ENCODE data around the gene ITK.

ITK gene

DNA sequence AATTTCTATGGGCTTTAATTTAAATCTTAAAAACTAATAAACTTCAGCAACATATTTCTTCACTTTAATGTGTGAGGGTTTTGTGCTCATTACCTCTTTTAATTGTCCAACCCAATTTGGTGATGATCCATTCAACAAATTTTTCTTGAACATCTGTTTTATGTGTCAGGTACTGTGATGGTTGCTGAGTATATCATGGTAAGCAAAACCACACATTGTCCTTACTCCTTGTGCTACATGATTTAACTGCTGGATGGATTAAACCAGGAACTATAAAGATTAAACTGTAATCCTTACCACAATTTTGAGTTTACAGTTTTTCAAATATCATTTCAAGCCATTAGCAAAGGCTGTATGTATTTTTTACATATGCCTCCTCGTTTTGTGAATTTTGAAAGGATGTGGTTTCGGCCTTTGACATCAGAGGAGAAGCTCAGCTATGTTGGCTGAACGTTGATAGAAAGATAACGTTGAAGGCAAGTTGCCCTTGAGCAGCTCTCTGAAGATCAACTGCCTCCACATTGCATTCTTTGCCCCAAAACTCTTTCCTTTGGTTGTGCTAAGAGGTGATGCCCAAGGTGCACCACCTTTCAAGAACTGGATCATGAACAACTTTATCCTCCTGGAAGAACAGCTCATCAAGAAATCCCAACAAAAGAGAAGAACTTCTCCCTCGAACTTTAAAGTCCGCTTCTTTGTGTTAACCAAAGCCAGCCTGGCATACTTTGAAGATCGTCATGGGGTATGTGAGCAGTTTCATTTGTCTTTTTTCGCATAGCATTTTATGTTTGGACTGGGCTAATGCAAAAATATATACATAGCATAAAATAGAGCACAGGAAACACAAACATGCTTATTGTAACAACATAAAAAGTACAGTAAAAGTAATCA is at the start of gene ITK:
ITK (plus strand) TSS at position 467 of the 891 bp plus-strand sequence; CDS start at position 605, 138 bp downstream.
- DNase-seq = peak; percentile 50 to 81

GRCh38 chr5:157130925-157131324 is 49.7 kb upstream of the ITK start:
- DNase-seq = no peak

DNA sequence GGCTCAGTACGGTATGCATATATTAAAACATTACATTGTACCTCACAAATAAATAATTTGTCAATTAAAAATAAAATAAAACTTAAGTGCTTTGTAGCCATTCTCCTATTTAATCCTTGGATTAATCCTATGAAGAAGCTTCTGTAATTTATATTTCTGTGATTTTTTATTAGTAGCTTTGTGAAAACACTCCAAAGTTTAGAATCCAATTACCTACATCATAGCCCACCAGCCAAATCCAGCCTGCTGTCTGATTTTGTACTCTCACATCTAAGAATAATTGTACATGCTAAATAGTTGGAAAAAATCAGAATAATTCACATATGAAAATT is 48.4 kb upstream of the ITK start:
- DNase-seq = no peak

DNA sequence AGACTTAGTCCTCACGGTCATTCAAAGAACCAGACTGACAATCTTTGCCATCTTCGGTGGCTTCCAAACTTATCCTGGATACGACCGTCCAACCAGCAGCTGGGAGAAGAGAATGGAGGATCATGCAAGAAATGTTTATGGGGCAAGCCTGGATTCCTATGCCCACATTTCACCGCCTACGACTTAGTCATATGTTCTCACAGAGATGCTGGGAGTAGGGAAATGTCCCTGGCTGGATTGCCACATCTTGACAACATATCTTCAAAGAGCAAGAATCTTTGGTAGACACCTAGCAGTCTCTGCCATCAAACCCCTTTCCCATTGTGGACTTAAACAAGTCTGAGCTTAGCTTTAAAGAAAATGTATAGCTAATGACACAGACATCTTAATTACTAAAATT is 42.9 kb upstream of the ITK start:
- no peak for DNase-seq

DNA sequence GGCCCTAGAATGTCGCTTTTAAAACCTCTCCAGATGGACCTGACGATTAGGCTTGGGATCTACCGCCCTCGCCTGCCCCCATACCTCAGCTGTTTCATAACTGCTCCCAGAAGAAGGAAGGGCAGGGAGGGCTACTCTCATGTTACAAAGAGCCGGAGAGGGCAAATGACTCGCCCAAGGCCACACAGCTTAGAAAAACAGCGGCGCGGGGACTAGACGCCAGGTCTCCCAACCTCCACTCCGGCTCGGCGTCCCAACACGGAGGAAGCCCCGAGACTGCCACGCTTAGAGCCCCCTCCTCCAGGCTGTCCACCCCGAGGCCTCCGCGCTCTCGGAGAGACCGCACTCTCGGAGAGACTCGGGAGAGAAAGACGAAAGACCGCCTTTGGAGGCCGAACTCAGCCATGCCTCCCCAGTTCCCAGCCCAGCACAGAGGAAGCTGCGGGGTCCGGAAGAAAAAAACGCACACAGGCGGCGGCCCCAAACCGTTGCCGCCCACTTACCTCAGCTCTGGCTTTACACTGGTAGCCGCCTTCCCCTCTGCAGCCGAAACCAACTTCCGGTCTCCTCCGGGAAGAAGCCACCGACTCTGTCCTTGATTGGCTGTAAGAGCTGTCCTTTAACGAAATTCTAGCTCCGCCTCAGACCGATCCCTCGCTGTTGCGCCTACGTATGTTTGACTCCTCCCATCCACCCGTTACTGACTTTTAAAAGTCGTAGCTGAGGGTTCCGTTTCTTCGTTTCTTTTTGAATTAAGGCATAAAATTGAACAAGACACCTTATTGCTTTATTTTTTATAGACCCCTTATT is 38.1 kb upstream of the ITK start, which contains the start of gene MED7:
MED7 (minus strand) TSS at position 549 of the 810 bp plus-strand sequence. CDS start 3,434 bp downstream, outside the sequence.
- peak; percentile 97 to 98 for DNase-seq

DNA sequence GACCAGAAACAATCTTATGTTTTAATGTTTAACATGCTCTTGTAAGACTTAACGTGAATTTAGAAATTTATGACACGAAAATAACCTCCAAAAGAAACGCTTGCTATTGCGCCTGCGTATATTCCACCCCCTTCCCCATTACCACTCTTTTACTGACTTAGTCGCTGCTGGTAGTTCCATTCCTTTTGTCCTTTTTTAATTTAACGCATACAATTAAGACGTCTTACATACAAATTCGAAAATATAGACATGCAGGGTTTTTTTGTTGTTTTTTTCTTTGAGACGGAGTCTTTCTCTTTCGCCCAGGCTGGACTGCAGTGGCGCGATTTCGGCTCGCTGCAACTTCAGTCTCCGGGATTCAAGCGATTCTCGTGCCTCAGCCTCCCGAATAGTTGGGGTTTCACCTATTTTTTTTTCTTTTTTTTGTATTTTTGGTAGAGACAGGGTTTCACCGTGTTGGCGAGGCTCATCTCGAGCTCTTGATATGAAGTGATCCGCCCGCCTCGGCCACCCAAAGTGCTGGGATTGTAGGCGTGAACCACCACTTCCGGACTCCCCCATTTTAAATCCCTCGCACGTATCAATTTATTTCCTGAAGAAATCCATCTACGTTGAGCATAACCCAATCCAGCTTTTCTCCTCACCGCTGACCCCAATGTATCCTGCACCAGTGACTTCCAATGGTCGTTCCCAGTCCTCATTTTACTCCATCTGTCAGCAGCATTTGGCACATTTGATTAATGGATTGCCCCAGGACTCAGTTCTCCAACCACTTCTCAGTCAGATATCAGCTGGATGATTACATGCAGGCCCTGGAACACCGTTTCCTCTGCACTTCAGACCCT is 37.3 kb upstream of the ITK start:
- peak; percentile 30 to 59 for DNase-seq

GRCh38 chr5:157148734-157149615 is 31.7 kb upstream of the ITK start:
- DNase-seq = peak; percentile 77 to 89

- no peak for DNase-seq
Observed at GRCh38 chr5:157150995-157151394, 29.6 kb upstream of the ITK start.

- DNase-seq = no peak
Observed at GRCh38 chr5:157155297-157155696, 25.3 kb upstream of the ITK start.

DNA sequence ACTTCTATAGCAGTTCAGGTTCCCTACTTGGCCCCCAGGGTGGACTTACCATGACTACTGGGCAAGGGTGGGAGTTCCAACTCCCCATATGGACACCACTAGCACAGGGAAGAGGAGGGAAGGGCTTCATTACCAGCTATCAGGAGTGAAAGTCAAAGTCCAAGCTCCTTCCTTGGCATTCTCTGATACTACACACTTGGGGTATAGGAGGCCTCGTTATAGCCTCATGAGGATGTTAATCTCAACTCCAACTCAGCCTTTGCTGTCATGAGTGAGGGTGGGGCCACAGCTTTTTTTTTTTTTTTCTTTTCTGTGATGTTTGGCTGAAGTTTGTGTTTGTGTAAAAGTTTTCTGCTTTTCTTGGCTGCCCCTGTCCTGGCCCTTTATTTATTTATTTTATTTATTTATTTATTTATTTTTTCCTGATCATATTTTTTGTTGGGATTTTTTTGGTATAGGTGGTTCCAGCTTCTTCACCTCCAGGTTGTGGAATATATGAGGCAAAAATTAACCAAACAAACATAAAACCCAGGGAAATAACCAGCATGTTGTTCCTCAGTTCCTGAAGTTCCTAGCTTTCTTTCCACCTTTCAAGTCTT is 23.2 kb upstream of the ITK start:
- DNase-seq = no peak

- peak; percentile 30 to 83 for DNase-seq
Observed at GRCh38 chr5:157159209-157159751, 21.4 kb upstream of the ITK start.

DNA sequence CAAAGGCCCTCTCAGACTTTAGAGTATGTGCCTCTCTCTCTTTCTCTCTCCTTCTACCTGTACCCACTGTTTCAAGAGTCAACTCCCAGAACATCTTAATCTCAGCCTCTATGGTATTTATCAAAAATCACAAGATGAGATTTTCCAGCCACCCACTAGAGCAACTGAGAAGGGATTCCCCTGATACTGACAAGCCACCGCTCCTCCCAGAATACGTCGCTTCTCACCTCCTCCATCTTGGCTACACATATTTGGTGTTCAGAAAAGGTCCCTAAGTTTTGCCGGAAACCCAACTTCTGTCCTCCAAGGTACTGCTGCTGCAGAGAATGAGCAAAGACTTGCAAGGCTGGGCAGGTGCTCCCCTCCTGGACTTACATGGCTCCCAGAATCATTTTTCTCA is 20.6 kb upstream of the ITK start:
- DNase-seq = peak; percentile 28 to 76

- no peak for DNase-seq
Observed at GRCh38 chr5:157161996-157162395, 18.6 kb upstream of the ITK start.

DNA sequence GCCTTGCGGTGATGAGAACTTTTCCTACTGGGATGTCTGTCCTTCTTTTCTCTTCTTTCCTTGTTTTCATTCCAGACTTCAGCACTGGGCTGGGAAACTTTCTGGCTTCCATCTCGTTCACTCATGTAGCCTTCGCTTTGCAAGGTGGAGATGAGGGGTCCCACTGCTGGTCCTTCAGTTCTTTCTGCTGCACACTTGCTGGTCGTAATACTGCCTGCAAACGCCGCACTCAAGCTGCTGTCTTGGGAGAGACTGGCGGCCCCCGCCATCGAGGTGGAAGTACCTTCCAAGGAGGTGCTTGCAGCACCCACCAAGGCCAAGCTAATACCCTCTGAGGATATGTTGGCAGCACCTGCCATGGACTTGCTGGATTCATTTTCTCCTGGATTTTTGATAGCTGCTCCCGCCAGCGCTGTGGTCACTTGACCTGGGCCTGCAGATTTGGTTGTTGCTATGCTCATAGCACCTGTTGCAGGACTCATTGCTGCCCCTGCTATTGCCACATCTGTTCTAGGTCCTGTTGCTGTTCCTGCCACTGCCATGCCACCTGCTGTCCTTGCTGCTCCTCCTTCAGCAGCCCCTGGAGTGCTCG is 17.6 kb upstream of the ITK start:
- DNase-seq = no peak

DNA sequence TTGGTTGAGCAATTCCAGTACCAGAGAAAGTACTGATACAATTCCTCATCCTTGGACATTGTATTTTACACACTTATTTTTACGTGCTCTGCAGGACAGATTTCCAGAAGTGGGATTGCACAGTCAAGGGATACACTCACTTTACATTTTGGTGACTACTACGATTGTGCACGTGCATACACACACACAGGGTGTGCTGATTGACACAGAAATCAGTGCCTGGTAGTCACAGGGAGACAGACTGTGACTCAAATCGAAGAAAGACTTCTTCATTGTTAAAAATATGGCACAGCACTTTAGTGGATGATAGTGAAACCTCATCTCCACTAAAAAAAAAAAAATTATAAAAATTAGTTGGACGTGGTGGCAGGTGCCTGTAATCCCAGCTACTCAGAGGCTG is 16.1 kb upstream of the ITK start:
- no peak for DNase-seq

- DNase-seq = no peak
Observed at GRCh38 chr5:157165261-157165660, 15.4 kb upstream of the ITK start.

DNA sequence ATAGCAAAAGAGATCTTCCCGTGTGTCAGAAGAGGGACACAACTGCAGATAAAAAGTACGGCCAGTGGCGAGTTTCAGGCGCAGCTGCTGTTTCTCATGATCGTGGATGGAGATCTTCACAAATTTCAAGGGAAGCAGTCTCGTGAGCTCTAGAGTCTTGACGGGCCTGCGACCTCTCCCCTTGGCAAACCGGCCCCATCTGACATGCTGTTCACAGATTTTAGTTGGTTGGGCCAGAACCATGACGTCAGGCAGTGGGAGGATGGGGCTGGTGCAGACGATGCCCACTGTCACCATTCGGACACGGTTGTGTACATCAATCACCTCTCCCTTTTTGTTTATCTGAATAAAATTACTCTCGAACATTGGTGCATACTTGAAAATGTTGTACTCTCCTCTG is 15.0 kb upstream of the ITK start:
- no peak for DNase-seq

DNA sequence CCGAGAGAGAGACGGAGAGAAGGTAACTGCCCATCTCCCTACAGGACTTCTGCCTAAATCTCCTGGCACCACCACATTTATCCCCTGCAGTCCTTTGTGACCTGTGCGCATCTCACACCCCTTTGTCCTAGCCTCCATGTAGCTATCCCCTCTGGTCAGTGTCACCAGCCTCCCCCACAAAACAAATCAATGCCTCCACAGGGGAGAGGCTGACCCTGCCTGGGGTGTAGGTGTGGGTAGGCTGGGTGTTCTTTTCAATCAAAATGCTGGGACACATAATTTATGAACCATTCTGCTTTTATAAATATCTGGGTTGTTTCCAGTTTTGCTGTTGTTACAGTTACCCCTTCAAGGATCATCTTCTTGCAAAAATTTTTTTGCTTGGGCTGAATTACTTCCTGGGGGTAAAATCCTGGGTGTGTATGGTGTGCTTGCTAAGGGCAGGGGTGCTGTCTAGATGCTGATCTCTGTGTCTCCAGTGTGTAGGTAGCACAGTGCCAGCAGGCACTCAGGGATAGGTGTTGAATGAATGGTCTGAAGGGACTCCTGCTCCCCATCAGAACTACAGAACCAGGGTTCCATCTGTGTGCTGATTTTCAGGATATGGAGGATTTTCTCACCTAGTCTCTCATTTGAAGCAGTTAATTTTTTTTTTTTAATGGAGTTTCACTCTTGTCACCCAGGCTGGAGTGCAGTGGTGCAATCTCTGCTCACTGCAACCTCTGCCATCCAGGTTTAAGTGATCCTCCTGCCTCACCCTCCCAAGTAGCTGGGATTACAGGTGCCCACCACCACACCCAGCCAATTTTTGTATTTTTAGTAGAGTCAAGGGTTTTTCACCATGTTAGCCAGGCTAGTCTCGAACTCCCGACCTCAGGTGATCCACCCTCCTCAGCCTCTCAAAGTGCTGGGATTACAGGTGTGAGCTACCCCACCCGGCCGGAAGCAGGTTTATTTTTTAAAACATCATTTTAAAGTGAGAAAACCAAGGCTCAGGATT is 14.1 kb upstream of the ITK start, which contains the start of gene GARIN3:
GARIN3 (minus strand) TSS at position 51 of the 1,000 bp plus-strand sequence. CDS start 96 bp downstream, outside the sequence.
- no peak for DNase-seq

DNA sequence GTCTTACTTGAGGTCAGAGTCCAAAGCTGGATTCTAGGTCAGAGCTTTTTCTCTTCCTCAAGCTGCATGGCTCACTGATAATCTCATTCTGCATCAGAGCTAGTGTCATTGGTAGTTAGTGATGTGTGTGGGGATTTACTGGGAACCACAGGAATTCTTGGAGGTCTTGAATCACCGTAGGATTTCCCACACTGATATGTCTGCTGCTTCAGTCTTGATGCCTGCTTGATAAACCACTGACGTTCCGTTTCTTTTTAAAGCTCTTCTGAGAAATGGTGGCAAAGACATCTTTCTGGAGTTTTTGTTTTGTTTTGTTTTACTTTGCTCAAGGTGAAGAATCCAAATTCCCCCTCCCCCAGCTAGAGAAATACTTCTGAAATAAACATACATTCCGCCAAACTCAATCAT is 13.4 kb upstream of the ITK start:
- DNase-seq = no peak
